Right lobe of liver (tissue), 6 donors: ENCODE measurements around the gene GLRX2. TPM values are rescaled to one million over a fixed set of nuclear protein-coding genes. Genes with fewer than 3 reads are reported as not detected.
"Not testable (repeated sequence)": the region's sequence is repeated elsewhere in the genome, so short reads cannot be mapped to it uniquely, and the experiment has no call there.

ENCODE experiments used
- ATAC-seq, 4 donors: fragments of 200-7000 bp; cut with Tn5 transposase; one replicate each; pipeline ENCODE4 v1.9.1; 2020; ENCODE audit warnings: mild to moderate bottlenecking in 4 of 4, moderate library complexity in 4 of 4
- DNase-seq, 3 donors: peaks; one replicate each; pipeline ENCODE4 v3.0.0-alpha.2; 2020
- H3K27ac ChIP-seq, 3 donors: fragments of 200-600 bp; one replicate each; pipeline ENCODE4 v1.8.0; 2022
- H3K27me3 ChIP-seq, 2 donors: fragments of 200-600 bp; one replicate each; pipeline ENCODE4 v1.8.0; 2022
- H3K36me3 ChIP-seq, 4 donors: fragments of 200-600 bp; sonication (generic) in 1 of 4; one replicate each; pipeline versions ENCODE4 v1.5.1 to v1.8.0; 2017 to 2022; ENCODE audit warnings: control low read depth in 1 of 4
- H3K4me1 ChIP-seq, 4 donors: fragments of 200-600 bp; sonication (generic) in 1 of 4; one replicate each; pipeline versions ENCODE4 v1.5.1 to v1.8.0; 2017 to 2022; ENCODE audit warnings: control low read depth in 1 of 4
- H3K4me3 ChIP-seq, 3 donors: fragments of 200-600 bp; one replicate each; pipeline ENCODE4 v1.8.0; 2022
- H3K9me3 ChIP-seq, 4 donors: fragments of 200-600 bp; sonication (generic) in 1 of 4; one replicate each; pipeline versions ENCODE4 v1.5.1 to v1.8.0; 2017 to 2022; ENCODE audit warnings: control low read depth in 1 of 4
- CTCF ChIP-seq, 4 donors: fragments of 200-600 bp in 3 of 4; fragments of 450-650 bp in 1 of 4; IDR thresholded peaks; one replicate each; pipeline versions ENCODE4 v1.5.1 to v1.8.0; 2016 to 2022; ENCODE audit warnings: antibody characterized with exemption in 4 of 4, mild to moderate bottlenecking in 2 of 4
- POLR2A ChIP-seq: fragments of 450-650 bp; IDR thresholded peaks from one replicate; pipeline ENCODE4 v1.6.1; 2017; ENCODE audit warnings: antibody characterized with exemption, mild to moderate bottlenecking
- WGBS: methylation state at CpG from one replicate; pipeline ENCODE4 v1.1.6; 2018; ENCODE audit warnings: low coverage, low lambda C conversion rate; ENCODE audit not compliant: insufficient coverage; ENCODE audit errors: missing lambda C conversion rate; 5-methylcytosine and 5-hydroxymethylcytosine counted together
- intact Hi-C, 2 donors: fragments of 100-400 bp; cut with DNase I; formaldehyde crosslinking; loops; one replicate each; pipeline versions ENCODE4 v1.11.2 to v1.14.1; 2022
- total RNA-seq, 6 experiments: library from RNA; depleted of rRNA in 2 of 6; stranded (reverse); fragments of >200 nt in 2 of 6; fragmentation: NEBNext Ultra II Directional in 3 of 6; extraction: Animal tissue kit (Norgen Biotek cat#: 25700) in 3 of 6; gene quantifications; one replicate each; pipeline versions ENCODE4 v1.1.0 to v1.2.4, GENCODE V29; 2016 to 2023
- donor health status: DM: no; HTN: yes; CAD: no.
- donor health status: DM: no; HTN: no; CAD: no.
- donor health status: DM: no; HTN: no; CAD: no.
- donor health status: DM: no; HTN: yes; CAD: no.
- donor health status: DM: no; HTN: yes; CAD: no.

The GLRX2 gene
- total RNA-seq, 6 experiments from 2014 or later: 9.5 to 20.1 (median 12.1) TPM

- no peak for ATAC-seq
- H3K4me1 ChIP-seq: peaks cover 0 to 40% (median 9%) of the 10 kb centered on the region in 4 donors
- DNase-seq: no peak
- no peak overlapping the region for H3K4me3 ChIP-seq
- TF ChIP-seq CTCF (IDR thresholded peaks at IDR 0.05) (no peak), POLR2A (no peak)
- no peak overlapping the region for H3K27ac ChIP-seq
- intact Hi-C loops: no loop called here
- H3K9me3 ChIP-seq: no peaks in the 10 kb centered on the region
- 91% methylated on average over 3 of the region's 3 CpGs for whole genome bisulfite sequencing
- H3K36me3 ChIP-seq: no peaks in the 10 kb centered on the region
- no peaks in the 10 kb centered on the region for H3K27me3 ChIP-seq
Measured at GRCh38 chr1:193118194-193118593, 13.0 kb upstream of the GLRX2 start.

- peaks cover 0 to 41% (median 6%) of the 10 kb centered on the region in 4 donors for H3K4me1 ChIP-seq
- WGBS: 93% methylated on average over 3 of the region's 6 CpGs
- DNase-seq, H3K4me3 ChIP-seq, intact Hi-C loops, H3K9me3 ChIP-seq, H3K36me3 ChIP-seq, ATAC-seq, H3K27me3 ChIP-seq, H3K27ac ChIP-seq: not testable (repeated sequence)
Measured at GRCh38 chr1:193117167-193117566, 12.0 kb upstream of the GLRX2 start.

GRCh38 chr1:193115629-193116227 lies 10.5 kb upstream of the GLRX2 start:
- intact Hi-C loops: no loop called here
- peaks cover 0 to 45% (median 11%) of the 10 kb centered on the region in 4 donors for H3K4me1 ChIP-seq
- TF ChIP-seq CTCF (IDR thresholded peaks at IDR 0.05) (no peak), POLR2A (no peak)

GRCh38 chr1:193114485-193115095 lies 9.4 kb upstream of the GLRX2 start:
- DNase-seq: no peak
- peak; percentile 62 to 69 (median 66) for ATAC-seq
- TF ChIP-seq POLR2A (no peak), CTCF (IDR thresholded peaks at IDR 0.05) (no peak)
- WGBS: 34% methylated on average over 6 of the region's 6 CpGs
- Histone ChIP-seq H3K4me3 (peak overlapping the region in 1 of 3 donors; percentile 3), H3K27ac (peak overlapping the region; percentile 33 to 87 (median 35)), H3K27me3 (no peaks in the 10 kb centered on the region), H3K9me3 (no peaks in the 10 kb centered on the region), H3K4me1 (peaks cover 0 to 44% (median 11%) of the 10 kb centered on the region in 4 donors), H3K36me3 (no peaks in the 10 kb centered on the region)
- intact Hi-C loops: no loop called here

More at GRCh38 chr1:193115629-193116227, 10.5 kb upstream of the GLRX2 start:
- H3K4me3 ChIP-seq: no peak overlapping the region
- WGBS: no CpG with 5 or more reads among the region's 1 CpG
- H3K27me3 ChIP-seq: no peaks in the 10 kb centered on the region
- H3K27ac ChIP-seq: peak overlapping the region in 1 of 3 donors; percentile 87
- ATAC-seq (peak; percentile 67 to 75 (median 72)), DNase-seq (peak in 1 of 3 donors; percentile 51)
- no peaks in the 10 kb centered on the region for H3K36me3 ChIP-seq
- H3K9me3 ChIP-seq: no peaks in the 10 kb centered on the region

- Histone ChIP-seq H3K27me3 (no peaks in the 10 kb centered on the region), H3K36me3 (no peaks in the 10 kb centered on the region), H3K27ac (peak overlapping the region in 2 of 3 donors; percentile 33 to 87), H3K4me1 (peaks cover 0 to 44% (median 11%) of the 10 kb centered on the region in 4 donors), H3K4me3 (no peak overlapping the region), H3K9me3 (no peaks in the 10 kb centered on the region)
- ATAC-seq (peak; percentile 15 to 62 (median 44)), DNase-seq (no peak)
- intact Hi-C loops: no loop called here
- no peak for TF ChIP-seq CTCF (IDR thresholded peaks at IDR 0.05)
Measured at GRCh38 chr1:193113992-193114332, 8.7 kb upstream of the GLRX2 start.
